HepG2 (cell line): ENCODE measurements around the gene FHIT. TPM values are rescaled to one million over a fixed set of nuclear protein-coding genes. Genes with fewer than 3 reads are reported as not detected.

ENCODE experiments used
- ATAC-seq: fragments of 200-7000 bp; cut with Tn5 transposase; 3 replicates; pipeline ENCODE4 v1.9.1; 2020; ENCODE audit warnings: mild to moderate bottlenecking, moderate library complexity
- BruUV-seq: library from RNA; stranded (reverse); fragments of 400-500 nt; replicated peaks from 2 replicates; lab custom pipeline; 2021; lab: Mats Ljungman, UMichigan
- CTCF ChIA-PET: fragments of 300-600 bp; formaldehyde crosslinking; extraction: SDS; loops from one replicate; lab custom pipeline; 2021; ENCODE audit warnings: low total read pairs, inconsistent platforms, low intra/inter-chr PET ratio; lab: Yijun Ruan, JAX
- POLR2A ChIA-PET: fragments of 350-600 bp; sonication (Branson Sonifier 250); formaldehyde crosslinking; loops from one replicate; lab custom pipeline; 2020; ENCODE audit warnings: antibody characterized with exemption, inconsistent platforms; lab: Yijun Ruan, JAX
- DNase-seq: peaks from one replicate; pipeline ENCODE4 v3.0.0-alpha.2; 2015; ENCODE audit warnings: low spot score
- FAIRE-seq: peaks from 3 replicates; lab custom pipeline; 2011; peaks lifted over from hg19 to GRCh38; lab: Jason Lieb, UNC
- H2AFZ ChIP-seq: one replicate; pipeline ENCODE4 v1.6.1; 2011; ENCODE audit warnings: low read length, inconsistent platforms
- H3K27ac ChIP-seq: fragments of 300-600 bp; 3 replicates; pipeline ENCODE4 v1.8.0; 2011; ENCODE audit warnings: mixed run types, mild to moderate bottlenecking, mixed read lengths, low read length, inconsistent platforms; ENCODE audit not compliant: insufficient read depth; ENCODE audit errors: extremely low read length
- H3K27me3 ChIP-seq, 2 experiments: fragments of 200-600 bp in 1 of 2; 2 replicates in 1 of 2; 3 replicates in 1 of 2; pipeline versions ENCODE4 v1.6.0 to v1.8.0; 2011; ENCODE audit warnings: low read length in 2 of 2, mild to moderate bottlenecking in 2 of 2, moderate library complexity in 2 of 2, inconsistent platforms in 1 of 2; ENCODE audit not compliant: insufficient read depth in 2 of 2, control insufficient read depth in 1 of 2
- H3K36me3 ChIP-seq, 2 experiments: fragments of 200-600 bp in 1 of 2; replicated peaks in 1 of 2; 2 replicates in 1 of 2; 3 replicates in 1 of 2; pipeline versions ENCODE4 v1.5.1 to v1.8.0; 2011; ENCODE audit warnings: low read length in 2 of 2, inconsistent platforms in 1 of 2; ENCODE audit not compliant: insufficient read depth in 2 of 2, control insufficient read depth in 1 of 2
- H3K4me1 ChIP-seq: 2 replicates; pipeline ENCODE4 v1.5.1; 2012; ENCODE audit warnings: low read length, inconsistent platforms; ENCODE audit not compliant: insufficient read depth
- H3K4me2 ChIP-seq: 2 replicates; pipeline ENCODE4 v1.6.0; 2011; ENCODE audit warnings: low read depth, low read length, inconsistent platforms
- H3K4me3 ChIP-seq, 3 experiments: fragments of 200-600 bp in 1 of 3; sonication (generic), shearing (Covaris generic) in 1 of 3; replicated peaks in 1 of 3; 2 replicates each; pipeline ENCODE4 v1.5.1; 2011 to 2016; ENCODE audit warnings: low read length in 3 of 3, inconsistent platforms in 2 of 3, low read depth in 2 of 3, mild to moderate bottlenecking in 2 of 3, control low read depth in 1 of 3, mixed read lengths in 1 of 3; ENCODE audit not compliant: insufficient read depth in 1 of 3
- H3K79me2 ChIP-seq: one replicate; pipeline ENCODE4 v1.6.1; 2011; ENCODE audit warnings: low read length, inconsistent platforms; ENCODE audit not compliant: insufficient read depth
- H3K9ac ChIP-seq: 2 replicates; pipeline ENCODE4 v1.6.0; 2011; ENCODE audit warnings: mild to moderate bottlenecking, low read depth, low read length, inconsistent platforms; ENCODE audit not compliant: insufficient read depth
- H3K9me3 ChIP-seq: 2 replicates; pipeline ENCODE4 v1.5.1; 2012; ENCODE audit warnings: mild to moderate bottlenecking, low read length
- H4K20me1 ChIP-seq: 2 replicates; pipeline ENCODE4 v1.6.0; 2011; ENCODE audit warnings: inconsistent platforms, mild to moderate bottlenecking, low read length, moderate library complexity; ENCODE audit not compliant: insufficient read depth
- FOXO1 ChIP-seq: sonication (generic); formaldehyde crosslinking; IDR thresholded peaks from 2 replicates; pipeline ENCODE4 v1.4.0; 2020; ENCODE audit warnings: missing genetic modification reagents
- MTA3 ChIP-seq: sonication (generic); formaldehyde crosslinking; IDR thresholded peaks from 2 replicates; pipeline ENCODE4 v1.4.0; 2020; ENCODE audit warnings: missing genetic modification reagents
- NFRKB ChIP-seq: fragments of 450-650 bp; IDR thresholded peaks from 2 replicates; pipeline ENCODE4 v1.6.1; 2017
- SOX13 ChIP-seq, 3 experiments: fragments of 450-650 bp in 1 of 3; sonication (generic) in 1 of 3; formaldehyde crosslinking in 1 of 3; IDR thresholded peaks in 2 of 3; conservative IDR thresholded peaks in 1 of 3; 2 replicates each; pipeline versions ENCODE4 v1.5.0 to v1.6.1; 2016 to 2020; ENCODE audit warnings: antibody characterized with exemption in 1 of 3, mild to moderate bottlenecking in 1 of 3, missing compliant biosample characterization in 1 of 3, missing genetic modification reagents in 1 of 3, moderate library complexity in 1 of 3
- ZMYM2 ChIP-seq: sonication (generic); formaldehyde crosslinking; IDR thresholded peaks from 2 replicates; pipeline ENCODE4 v1.8.0; 2022; ENCODE audit warnings: mild to moderate bottlenecking, missing genetic modification reagents
- ZNF263 ChIP-seq: sonication (generic); formaldehyde crosslinking; IDR thresholded peaks from 2 replicates; pipeline ENCODE4 v1.4.0; 2020; ENCODE audit warnings: missing genetic modification reagents
- ZNF460 ChIP-seq: sonication (generic); formaldehyde crosslinking; IDR thresholded peaks from 2 replicates; pipeline ENCODE4 v1.5.1; 2020; ENCODE audit warnings: missing genetic modification reagents, mild to moderate bottlenecking, borderline replicate concordance
- ZNF619 ChIP-seq: sonication (generic); formaldehyde crosslinking; IDR thresholded peaks from 2 replicates; pipeline ENCODE4 v1.4.0; 2020; ENCODE audit warnings: mild to moderate bottlenecking, missing genetic modification reagents
- ZNF788 ChIP-seq: sonication (generic); formaldehyde crosslinking; IDR thresholded peaks from 2 replicates; pipeline ENCODE4 v1.5.0; 2020; ENCODE audit warnings: mild to moderate bottlenecking, missing genetic modification reagents, borderline replicate concordance
- ZNF83 ChIP-seq: sonication (generic); formaldehyde crosslinking; IDR thresholded peaks from 2 replicates; pipeline ENCODE4 v1.4.0; 2020; ENCODE audit warnings: missing genetic modification reagents, mild to moderate bottlenecking, borderline replicate concordance
- WGBS: methylation state at CpG from one replicate; pipeline ENCODE4 v1.1.6; 2017; ENCODE audit warnings: low lambda C conversion rate; 5-methylcytosine and 5-hydroxymethylcytosine counted together
- in situ Hi-C: cut with HindIII; loops from 2 replicates; pipeline ENCODE4 v1.10.0; 2017; ENCODE audit warnings: low pct_unique_long_range_greater_than_20kb; ENCODE audit not compliant: extremely low pct_ligation_motif_present
- intact Hi-C: fragments of 100-400 bp; cut with micrococcal nuclease; formaldehyde crosslinking; loops from one replicate; pipeline ENCODE4 v1.10.0; 2022; ENCODE audit not compliant: unreplicated experiment
- polyA plus RNA-seq, 8 experiments: library from polyadenylated mRNA; depleted of rRNA in 3 of 8; stranded (reverse) in 7 of 8; unstranded in 1 of 8; fragments of >200 nt; fragmentation: Illumina TruSeq in 4 of 8; extraction: Trizol in 4 of 8; gene quantifications; 2 replicates each; pipeline versions ENCODE4 v1.2.1 to v1.2.3, GENCODE V29; 2011 to 2016; ENCODE audit warnings: low read depth in 4 of 8, missing spikeins in 1 of 8, mixed read lengths in 1 of 8; ENCODE audit not compliant: insufficient read depth in 1 of 8
- total RNA-seq, 5 experiments: library from RNA; depleted of rRNA; stranded (reverse); fragments of >200 nt; fragmentation: Illumina TruSeq; extraction: Trizol; gene quantifications; 2 replicates each; pipeline ENCODE4 v1.2.3, GENCODE V29; 2016; ENCODE audit warnings: low read depth in 1 of 5
- TF ChIP-seq, protein P1 (sequence below): sonication (generic); formaldehyde crosslinking; IDR thresholded peaks from 2 replicates; pipeline ENCODE4 v1.4.0; 2020; ENCODE audit warnings: low read depth, missing genetic modification reagents
- TF ChIP-seq, protein P2 (sequence below): sonication (generic); formaldehyde crosslinking; IDR thresholded peaks from 2 replicates; pipeline ENCODE4; 2020; ENCODE audit warnings: missing genetic modification reagents, mild to moderate bottlenecking, borderline replicate concordance

The FHIT gene
- total and polyA plus RNA-seq, 2 of the 13 experiments (the other 11 are each of a cell fraction or from before 2014, with no cell fraction given), result 4.0 to 4.6 TPM

DNA sequence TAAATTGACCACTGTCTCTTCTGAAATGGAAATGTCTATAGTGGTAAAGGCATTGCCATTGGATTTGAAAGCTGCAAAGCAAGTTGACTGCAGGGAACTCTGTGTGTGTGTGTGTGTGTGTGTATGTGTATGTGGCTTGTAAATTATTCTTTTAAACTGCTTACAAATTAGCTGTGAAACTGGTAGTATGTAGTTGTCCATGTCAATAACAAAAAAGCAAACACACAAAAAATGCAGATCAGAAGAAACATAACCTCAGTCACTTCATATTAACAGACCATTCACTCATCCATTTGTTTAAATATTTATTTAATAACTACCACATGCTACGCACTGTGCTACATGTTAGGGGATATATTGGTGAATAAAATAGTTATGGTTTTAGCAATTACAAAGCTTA, 837.7 kb downstream of the FHIT start:
- in situ Hi-C loops (no loop called here), intact Hi-C loops (no loop called here)
- no peak overlapping the region for H3K9ac ChIP-seq
- no peak overlapping the region for H3K27ac ChIP-seq
- no peaks in the 10 kb centered on the region for H3K27me3 ChIP-seq
- ChIA-PET CTCF (no interaction called here), POLR2A (no interaction called here)
- ATAC-seq, result no peak
- DNase-seq, result no peak
- no peaks in the 10 kb centered on the region for H3K9me3 ChIP-seq
- H2AFZ ChIP-seq, result no peak overlapping the region
- no peak overlapping the region for H3K4me2 ChIP-seq
- no peak for TF ChIP-seq NFRKB
- no peak for TF ChIP-seq ZNF83 (CRISPR knock-in tag)
- TF ChIP-seq, protein P1, sequence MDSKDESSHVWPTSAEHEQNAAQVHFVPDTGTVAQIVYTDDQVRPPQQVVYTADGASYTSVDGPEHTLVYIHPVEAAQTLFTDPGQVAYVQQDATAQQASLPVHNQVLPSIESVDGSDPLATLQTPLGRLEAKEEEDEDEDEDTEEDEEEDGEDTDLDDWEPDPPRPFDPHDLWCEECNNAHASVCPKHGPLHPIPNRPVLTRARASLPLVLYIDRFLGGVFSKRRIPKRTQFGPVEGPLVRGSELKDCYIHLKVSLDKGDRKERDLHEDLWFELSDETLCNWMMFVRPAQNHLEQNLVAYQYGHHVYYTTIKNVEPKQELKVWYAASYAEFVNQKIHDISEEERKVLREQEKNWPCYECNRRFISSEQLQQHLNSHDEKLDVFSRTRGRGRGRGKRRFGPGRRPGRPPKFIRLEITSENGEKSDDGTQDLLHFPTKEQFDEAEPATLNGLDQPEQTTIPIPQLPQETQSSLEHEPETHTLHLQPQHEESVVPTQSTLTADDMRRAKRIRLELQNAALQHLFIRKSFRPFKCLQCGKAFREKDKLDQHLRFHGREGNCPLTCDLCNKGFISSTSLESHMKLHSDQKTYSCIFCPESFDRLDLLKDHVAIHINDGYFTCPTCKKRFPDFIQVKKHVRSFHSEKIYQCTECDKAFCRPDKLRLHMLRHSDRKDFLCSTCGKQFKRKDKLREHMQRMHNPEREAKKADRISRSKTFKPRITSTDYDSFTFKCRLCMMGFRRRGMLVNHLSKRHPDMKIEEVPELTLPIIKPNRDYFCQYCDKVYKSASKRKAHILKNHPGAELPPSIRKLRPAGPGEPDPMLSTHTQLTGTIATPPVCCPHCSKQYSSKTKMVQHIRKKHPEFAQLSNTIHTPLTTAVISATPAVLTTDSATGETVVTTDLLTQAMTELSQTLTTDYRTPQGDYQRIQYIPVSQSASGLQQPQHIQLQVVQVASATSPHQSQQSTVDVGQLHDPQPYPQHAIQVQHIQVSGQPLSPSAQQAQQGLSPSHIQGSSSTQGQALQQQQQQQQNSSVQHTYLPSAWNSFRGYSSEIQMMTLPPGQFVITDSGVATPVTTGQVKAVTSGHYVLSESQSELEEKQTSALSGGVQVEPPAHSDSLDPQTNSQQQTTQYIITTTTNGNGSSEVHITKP, result no peak
- TF ChIP-seq MTA3, result no peak
- no TSS peak for BruUV-seq
- 85% methylated on average over 1 of the region's 1 CpG for WGBS
- no peaks in the 10 kb centered on the region for H3K79me2 ChIP-seq
- H3K4me3 ChIP-seq, result no peak overlapping the region
- H3K4me1 ChIP-seq, result no peaks in the 10 kb centered on the region
- no peaks in the 10 kb centered on the region for H3K36me3 ChIP-seq
- no peaks in the 10 kb centered on the region for H4K20me1 ChIP-seq
- FAIRE-seq, result no peak

DNA sequence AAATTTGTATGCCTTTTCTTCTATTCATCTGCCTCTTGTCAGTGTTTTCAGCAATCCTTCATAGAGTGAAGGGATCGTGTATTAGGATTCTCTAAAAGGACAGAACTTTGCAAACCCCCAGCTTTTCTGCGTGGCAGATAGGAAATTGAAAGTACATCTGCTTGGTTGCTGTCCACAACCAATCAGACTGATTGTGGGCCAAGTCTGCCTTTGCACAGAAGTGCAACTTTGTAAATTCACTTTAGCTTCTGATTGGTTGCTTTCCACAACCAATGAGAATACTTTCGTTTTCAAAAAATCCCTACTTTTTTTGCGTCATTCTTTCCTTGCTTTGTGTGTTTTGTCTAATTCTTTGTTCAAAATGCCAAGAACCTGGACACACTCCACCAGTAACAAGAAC, 847.4 kb downstream of the FHIT start:
- WGBS, result 13% methylated on average over 4 of the region's 4 CpGs
- in situ Hi-C loops, result no loop called here
- Histone ChIP-seq H3K27ac (no peak overlapping the region), H4K20me1 (no peaks in the 10 kb centered on the region), H3K4me2 (no peak overlapping the region), H3K27me3 (no peaks in the 10 kb centered on the region), H3K4me1 (no peaks in the 10 kb centered on the region), H2AFZ (no peak overlapping the region), H3K79me2 (no peaks in the 10 kb centered on the region), H3K9ac (no peak overlapping the region), H3K9me3 (no peaks in the 10 kb centered on the region), H3K36me3 (no peaks in the 10 kb centered on the region), H3K4me3 (no peak overlapping the region)
- DNase-seq (no peak), FAIRE-seq (no peak), ATAC-seq (no peak)
- POLR2A ChIA-PET, result no interaction called here
- intact Hi-C loops, result no loop called here
- CTCF ChIA-PET, result no interaction called here
- BruUV-seq, result no TSS peak
- no peak for TF ChIP-seq ZNF83 (CRISPR knock-in tag)
- TF ChIP-seq FOXO1 (CRISPR knock-in tag), result no peak
- no peak for TF ChIP-seq ZNF788 (CRISPR knock-in tag)
- TF ChIP-seq ZNF460 (CRISPR knock-in tag), result no peak
- TF ChIP-seq, protein P2, sequence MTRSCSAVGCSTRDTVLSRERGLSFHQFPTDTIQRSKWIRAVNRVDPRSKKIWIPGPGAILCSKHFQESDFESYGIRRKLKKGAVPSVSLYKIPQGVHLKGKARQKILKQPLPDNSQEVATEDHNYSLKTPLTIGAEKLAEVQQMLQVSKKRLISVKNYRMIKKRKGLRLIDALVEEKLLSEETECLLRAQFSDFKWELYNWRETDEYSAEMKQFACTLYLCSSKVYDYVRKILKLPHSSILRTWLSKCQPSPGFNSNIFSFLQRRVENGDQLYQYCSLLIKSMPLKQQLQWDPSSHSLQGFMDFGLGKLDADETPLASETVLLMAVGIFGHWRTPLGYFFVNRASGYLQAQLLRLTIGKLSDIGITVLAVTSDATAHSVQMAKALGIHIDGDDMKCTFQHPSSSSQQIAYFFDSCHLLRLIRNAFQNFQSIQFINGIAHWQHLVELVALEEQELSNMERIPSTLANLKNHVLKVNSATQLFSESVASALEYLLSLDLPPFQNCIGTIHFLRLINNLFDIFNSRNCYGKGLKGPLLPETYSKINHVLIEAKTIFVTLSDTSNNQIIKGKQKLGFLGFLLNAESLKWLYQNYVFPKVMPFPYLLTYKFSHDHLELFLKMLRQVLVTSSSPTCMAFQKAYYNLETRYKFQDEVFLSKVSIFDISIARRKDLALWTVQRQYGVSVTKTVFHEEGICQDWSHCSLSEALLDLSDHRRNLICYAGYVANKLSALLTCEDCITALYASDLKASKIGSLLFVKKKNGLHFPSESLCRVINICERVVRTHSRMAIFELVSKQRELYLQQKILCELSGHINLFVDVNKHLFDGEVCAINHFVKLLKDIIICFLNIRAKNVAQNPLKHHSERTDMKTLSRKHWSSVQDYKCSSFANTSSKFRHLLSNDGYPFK (CRISPR knock-in tag), result no peak
- no peak for TF ChIP-seq ZNF619
- no peak for TF ChIP-seq SOX13 (IDR thresholded peaks at IDR 0.05)
- no peak for TF ChIP-seq SOX13 (CRISPR knock-in tag; conservative IDR thresholded peaks at IDR 0.05 in 1 of 2, IDR thresholded peaks at IDR 0.05 in 1 of 2)
- TF ChIP-seq ZMYM2 (CRISPR knock-in tag), result no peak
- no peak for TF ChIP-seq ZNF263 (CRISPR knock-in tag)
